GM11168 (cell line): ENCODE data around the gene PTCH1.

Experiments
- in situ Hi-C: fragments of 300-500 bp; cut with MboI; formaldehyde crosslinking; loops from one replicate; pipeline ENCODE4 v1.12.0; 2022; ENCODE audit warnings: low sequenced_read_pairs; ENCODE audit not compliant: unreplicated experiment

The PTCH1 gene

DNA sequence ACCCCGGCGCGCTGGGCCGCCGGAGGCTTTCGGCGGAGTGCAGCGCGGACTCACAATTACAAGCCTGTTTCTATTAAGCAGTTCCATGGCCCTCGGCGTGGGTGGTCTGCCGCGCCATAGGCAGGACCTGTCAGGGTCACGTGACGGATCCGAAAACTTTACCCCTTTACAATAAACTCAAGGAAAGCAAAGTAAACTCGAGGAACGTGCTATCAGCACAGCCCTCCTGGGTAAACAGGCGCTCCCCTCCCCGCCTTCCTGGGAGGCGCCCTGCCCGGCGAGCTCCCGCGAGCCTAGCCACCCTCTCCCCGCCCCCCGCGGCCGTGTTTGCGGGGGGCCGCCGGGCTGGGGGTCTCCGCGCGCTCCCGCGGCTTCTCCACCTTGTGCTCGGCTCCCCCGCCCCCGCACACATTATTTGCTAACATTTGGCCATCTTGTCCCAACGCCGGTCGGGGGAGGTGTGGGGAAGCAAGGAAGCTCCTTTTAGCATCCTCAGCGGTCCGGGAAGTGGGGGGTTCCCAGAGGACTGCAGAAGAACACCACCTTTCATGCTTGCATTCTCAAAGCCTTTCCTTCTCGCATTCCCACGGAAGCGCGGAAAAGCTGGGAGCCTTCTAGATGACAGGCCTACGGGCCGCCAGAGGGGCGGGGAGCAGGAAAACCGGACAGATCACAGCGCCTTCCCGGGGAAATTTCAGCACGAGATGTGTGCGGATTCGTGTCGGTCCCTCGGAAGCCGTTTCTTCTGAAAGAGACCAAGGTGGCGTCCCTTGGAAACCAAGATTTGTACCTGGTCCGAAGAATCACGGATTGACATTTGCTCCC, at the start of gene PTCH1:
Gene PTCH1 (minus strand): TSS at position 238 of the 825 bp plus-strand sequence.
- in situ Hi-C loops: no loop called here

DNA sequence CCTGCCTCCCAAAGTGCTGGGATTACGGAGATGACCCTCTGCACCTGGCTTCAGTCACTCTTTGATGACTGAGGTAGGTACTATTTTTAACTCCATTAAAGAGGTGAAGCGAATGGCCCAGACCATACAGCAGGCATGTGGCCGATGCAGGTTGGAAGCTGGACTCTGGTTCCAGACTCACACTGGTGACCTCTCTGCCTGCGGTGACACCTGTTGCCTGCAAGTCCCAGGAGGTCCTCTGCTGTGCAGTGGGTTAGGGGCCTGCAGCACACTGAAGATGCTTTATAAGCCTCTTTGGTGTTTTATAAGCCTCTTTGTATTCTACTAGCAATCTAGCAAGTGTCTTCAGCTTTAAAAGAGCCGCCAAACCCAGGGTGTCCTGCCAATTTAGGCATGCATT, 49.2 kb upstream of the PTCH1 start:
- in situ Hi-C loops: no loop called here

DNA sequence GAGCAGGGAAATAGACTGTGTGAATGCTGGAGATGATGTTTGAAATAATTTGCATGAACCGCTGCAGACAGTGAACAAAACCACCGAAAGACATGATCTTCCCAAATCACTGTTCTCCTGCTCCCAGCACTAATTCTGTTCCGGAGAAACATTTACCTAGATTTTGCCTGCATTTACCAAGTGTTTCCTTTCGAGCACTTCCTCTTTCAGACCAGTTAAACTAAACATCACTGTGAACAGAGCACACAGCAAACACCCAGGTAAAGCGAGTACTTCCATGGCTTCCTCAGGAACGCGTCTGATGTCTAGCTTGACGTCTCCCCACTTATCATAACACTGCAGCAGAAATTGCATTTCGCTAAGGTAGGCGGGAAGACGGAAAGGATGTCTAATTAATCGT, 45.1 kb upstream of the PTCH1 start:
- in situ Hi-C loops: no loop called here

DNA sequence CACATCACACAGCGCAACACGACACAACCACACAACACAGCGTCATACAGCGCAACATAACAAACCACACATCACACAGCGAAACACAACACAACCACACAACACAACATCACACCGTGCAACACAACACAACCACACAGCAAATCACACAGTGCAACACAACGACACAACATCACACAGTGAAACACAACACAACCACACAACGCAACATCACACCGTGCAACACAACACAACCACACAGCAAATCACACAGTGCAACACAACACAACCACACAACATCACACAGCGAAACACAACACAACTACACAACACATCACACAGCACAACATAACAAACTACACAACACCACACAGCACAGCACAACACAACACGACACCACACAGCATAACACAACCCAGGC, 40.4 kb upstream of the PTCH1 start:
- in situ Hi-C loops: no loop called here

DNA sequence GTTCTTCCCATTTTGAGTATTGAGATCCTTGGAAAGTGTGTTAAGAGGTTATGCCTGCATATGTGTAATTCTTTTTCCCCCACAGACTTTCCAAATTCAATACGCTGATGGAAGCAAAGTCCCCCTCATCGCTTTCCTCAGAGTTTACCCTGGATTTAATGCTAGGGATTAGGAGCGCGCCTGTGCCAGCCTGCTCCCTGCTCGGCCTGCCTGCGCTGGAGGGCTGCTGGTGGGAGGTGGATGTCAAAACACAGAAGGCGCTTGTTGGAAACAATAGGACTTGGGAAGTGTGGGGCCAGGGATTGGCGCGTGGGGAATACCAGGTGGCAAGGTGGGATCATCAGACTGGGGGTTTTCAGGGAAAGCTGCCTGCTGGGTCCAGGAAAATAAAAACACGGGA, 39.8 kb upstream of the PTCH1 start:
- in situ Hi-C loops: no loop called here

DNA sequence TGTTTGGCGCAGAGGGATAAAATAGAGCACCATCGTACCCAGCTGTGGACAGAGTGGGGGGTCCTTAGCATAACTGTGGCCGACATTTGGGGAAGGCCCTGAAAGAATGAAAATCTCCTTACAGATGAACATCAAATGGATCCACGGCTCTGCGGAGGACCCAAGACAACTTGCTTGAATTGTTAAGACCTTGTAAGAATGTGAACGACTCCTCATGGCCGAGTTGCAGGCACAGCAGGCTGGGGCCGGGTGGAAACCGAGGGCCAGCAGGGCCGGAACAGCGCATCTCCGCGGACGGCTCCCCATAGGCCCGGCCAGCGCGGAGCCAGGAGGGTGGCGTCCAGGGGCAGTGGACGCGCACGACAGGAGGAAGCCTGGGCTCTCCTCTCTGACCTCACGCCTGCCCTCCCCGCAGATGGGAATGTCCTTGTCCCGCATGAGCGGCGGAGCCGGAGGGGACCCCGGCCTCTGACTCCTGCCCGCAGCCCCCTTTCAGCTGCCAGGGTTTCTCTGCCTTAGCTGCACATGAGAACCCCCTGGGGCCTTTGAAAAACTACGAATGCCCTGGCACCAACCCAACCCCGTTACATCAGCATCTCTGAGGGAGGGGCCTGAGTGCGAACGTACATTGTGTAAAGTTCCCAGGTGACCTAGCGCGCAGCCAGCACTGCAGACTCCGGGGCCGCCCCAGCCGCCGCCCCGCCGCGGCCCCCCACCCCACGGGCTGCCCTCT, 36.2 kb upstream of the PTCH1 start:
- in situ Hi-C loops: no loop called here

DNA sequence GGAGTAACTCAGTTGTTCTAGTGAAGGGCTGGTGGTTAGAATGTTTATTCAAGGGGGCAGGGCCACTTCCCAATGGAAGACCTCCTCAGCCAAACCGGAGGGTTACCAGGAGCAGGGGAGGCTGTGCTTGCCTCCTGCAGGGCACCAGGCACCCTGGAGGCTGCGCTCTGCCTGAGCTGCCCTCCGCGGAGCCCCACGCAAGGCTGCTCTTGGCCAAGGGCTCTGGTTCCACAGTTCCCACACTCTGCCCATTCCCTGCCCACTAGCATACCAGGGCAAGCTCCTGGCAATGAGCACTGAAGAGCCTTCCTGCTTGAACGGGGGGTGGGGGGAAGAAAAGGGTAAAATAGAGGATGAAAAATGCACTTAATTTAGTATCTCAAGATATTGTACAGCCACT, 35.5 kb upstream of the PTCH1 start:
- in situ Hi-C loops: no loop called here

DNA sequence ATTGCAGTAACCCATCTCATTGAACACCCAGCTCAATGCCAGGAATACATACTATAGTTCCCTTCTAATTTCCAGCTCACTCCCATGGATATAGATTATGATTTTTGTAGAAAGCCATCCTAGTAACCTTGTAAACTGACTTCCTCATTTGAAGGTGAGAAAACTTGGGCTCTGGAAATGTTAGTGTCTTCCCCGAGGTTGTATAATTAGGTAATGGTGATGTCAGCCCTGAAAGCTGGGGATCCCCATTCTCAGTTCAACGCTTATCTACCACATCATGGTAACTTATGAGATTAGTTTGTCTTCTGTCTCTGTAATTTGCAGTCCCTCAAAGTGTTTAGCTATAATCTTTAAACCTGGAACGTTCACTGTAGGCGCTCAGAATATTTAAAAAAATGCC, 34.6 kb upstream of the PTCH1 start:
- in situ Hi-C loops: no loop called here

DNA sequence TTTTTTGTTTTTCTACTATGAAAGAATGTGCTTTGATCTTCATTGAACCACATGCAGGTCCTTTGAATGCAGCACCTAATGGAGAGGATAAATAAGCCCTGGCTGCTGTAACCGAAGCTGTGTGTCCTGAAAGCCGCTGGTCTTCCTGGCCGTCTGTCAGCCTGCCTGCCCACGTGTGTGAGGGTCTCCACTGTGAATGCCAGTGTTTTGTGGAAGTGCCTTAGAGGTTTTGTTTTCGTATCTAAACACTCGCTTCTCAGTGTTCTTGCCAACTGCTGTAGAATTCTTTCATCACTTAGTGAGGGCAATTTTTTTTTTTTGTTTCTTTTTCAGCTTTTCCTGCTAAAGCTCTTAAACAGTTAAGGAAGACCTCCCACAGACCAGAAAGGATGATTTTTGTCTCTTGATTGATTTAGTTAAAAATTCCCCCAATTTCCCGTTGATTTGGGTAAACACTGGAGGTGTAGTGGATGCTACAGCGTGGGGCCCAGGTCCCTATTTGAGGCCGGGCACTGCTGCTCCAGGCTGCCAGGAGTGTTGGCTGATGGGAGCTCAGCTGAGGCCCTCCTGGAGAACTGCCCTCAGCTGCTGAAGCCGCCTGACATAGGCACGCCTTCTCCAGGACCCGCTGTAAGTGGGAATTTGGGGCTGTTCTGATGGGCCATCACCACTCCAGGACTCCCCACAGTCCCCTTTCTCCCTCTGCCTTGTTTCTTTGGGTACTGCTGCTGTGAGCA, 29.2 kb upstream of the PTCH1 start:
- in situ Hi-C loops: no loop called here

DNA sequence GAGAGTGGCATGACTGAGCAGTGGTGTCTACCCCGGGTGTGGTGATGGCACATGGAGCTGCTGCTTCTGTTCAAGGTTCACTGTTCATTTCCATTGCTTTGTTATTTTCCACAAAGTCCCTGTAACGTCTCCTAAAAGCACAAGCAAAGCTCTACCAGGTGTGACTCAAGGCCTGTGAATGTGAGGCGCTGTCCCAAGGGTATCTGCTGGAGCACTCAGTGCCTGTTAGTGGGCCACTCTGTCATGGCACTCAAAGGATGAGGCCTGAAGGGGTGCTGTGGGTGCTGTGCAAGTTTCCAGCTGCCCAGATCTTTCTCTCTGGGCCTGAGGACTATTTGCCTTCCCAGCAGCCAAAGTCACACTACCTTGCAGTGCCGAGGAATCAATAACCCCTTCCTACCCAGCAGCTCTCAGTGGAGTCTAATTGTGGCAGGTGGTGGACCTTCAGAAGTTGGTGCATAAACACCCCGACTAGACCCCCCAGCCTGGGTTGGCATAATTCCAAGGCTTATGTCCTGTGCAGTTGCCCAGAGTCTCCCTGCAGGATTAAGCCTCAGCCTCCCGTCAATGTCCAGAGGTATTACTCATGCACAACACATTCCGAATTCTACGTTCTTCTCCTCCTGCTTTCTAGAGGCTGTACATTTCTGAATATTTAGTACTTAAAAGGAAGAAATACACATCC, 17.4 kb upstream of the PTCH1 start:
- in situ Hi-C loops: no loop called here

DNA sequence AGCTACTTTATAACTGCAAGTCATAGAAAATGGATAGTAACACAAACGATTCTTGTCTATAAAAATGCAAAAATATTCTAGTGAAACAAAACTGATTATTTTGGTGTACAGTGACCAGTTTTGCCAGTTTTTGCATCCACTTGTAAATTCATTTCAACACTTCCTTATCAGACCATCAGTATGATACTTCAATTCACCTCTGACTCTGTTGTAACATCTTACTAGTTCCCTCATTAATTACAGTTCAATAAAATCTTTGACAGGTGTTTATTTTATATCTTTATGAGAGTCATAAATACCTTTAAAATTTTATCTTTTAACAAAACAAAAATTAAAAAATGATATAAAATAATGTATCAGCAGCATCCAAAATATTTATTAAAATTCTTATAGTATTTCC, 13.1 kb upstream of the PTCH1 start:
- in situ Hi-C loops: no loop called here

DNA sequence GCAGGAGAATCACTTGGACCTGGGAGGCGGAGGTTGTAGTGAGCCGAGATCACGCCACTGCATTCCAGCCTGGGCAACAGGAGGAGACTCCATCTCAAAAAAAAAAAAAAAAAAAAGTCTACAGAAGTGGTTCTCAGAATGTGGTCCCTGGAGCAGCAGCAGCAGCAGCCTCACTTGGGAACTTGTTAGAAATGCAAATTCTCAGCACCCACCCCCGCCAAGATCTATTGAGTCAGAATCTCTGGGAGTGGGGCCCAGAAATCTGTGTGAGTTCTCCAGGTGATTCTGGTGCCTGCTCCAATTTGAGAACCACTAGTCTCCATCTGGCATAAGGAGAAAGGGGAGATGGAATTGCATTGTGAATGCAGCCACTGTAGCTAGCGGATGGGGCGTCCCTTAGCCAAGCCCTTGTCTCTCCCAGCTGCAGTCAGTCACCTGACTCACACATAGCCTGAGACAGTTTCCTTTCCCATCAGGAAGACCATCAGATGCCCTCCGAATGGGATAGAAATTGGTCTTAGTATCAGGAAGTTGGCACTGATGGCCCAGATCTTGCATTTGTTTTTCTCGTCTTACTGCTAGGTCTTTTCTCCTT, 12.2 kb upstream of the PTCH1 start:
- in situ Hi-C loops: no loop called here

DNA sequence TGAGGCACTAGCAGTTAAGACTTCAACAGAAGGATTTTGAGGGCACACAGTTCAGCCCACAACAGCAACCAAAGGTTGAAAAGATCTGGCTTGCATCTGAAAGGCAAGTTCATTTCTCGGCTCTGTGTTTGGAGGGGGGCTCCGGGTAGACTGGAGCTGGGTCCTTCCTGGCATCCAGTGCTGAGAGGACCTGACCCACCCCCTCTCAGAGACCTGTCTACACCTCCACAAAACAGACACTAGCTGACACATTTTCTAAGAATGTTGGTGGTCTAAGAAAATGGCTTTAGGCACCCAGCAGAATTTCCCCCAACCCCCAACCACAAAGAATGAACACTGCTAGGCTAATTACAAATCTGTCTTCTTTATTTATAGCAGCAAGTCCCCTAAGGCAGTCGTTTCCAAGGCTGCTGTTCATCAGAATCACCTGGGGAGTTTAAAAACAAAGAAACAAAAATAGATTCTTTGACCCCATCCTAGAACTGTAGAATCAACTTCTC, 6.2 kb upstream of the PTCH1 start:
- in situ Hi-C loops: no loop called here

DNA sequence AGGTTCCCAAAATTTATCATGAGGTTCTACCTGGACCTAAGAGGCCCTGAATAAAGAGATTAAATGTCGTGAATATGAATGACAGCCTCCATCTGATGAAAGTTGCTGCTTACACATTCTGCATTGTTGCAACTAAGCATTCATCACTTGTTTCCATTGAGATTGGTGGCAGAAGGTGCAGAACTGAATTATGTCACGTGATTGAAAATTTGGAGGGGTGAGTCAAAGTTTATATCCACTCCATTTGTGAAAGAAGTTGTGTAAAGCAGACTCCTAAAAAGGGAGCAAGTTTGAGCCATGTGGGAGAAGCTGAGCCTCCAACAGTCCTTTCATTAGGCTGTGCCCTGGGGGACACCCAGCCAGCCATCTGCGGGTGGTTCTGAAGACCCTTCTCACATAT, 4.9 kb upstream of the PTCH1 start:
- in situ Hi-C loops: no loop called here

DNA sequence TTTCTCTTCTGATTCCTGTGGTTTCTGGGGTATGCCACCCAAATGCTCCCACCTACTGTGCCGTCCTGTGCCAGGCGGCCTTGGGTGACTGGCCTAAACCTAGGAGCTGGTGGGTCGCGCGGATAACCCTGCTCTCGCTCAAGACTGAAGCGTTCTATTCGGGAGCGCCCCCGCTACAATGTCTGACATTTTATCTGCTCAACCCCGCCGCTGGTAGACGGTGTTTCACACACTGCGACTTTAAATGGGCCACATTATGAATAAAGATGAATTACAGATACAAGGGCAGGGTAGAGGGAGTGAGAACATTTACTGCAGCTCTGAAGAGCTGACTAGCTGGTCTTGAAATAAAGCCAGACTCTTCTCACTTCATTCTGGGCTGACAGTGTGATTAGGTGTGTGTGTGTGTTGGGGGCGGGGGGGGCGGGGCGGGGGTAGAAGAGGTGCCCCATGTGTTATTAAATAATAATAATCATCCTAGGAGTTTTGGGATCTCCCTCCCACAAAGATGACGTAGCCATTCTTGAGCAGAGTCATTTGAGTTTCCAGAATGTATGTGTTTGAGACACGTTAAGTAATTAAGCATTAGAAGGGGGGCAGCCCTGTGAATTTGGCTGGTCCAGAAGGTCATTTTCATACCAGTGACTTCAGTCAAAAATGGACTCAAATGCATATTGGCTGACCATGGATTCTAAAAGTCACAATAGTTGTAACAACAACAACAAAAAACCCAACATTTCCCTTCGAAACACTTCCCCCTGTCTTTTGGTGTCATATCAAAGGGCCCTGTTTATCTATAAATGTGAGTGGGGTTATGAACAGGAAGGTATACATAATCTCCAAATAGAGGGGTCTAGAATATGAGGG, 1.0 kb upstream of the PTCH1 start:
- in situ Hi-C loops: no loop called here

DNA sequence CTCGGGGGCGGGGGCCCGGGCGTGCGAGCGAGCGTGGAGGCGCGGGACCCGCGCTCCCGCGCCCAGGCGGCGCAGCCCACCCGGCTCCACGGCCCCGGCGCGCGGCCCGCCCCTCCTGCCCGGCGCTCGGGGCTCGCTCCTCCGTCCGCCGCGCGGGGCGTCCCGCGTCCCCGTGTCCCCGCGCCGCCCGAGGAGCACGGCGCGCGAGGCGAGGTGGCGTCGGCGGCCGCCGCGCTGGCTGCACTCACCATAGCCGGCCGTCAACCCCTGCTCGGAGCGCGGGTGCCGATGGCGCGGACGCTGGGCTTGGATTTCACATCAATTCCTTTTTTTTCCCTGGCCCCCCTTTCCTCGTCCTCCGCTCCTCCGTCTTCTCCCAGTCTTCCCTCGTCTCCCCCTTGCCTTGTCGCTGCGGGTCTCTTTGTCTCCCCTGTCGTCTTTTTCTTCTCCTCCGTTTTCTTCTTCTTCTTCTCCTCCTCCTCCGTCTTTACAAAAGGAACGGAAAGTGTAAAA, 494 bp downstream of the PTCH1 start:
- in situ Hi-C loops: no loop called here

DNA sequence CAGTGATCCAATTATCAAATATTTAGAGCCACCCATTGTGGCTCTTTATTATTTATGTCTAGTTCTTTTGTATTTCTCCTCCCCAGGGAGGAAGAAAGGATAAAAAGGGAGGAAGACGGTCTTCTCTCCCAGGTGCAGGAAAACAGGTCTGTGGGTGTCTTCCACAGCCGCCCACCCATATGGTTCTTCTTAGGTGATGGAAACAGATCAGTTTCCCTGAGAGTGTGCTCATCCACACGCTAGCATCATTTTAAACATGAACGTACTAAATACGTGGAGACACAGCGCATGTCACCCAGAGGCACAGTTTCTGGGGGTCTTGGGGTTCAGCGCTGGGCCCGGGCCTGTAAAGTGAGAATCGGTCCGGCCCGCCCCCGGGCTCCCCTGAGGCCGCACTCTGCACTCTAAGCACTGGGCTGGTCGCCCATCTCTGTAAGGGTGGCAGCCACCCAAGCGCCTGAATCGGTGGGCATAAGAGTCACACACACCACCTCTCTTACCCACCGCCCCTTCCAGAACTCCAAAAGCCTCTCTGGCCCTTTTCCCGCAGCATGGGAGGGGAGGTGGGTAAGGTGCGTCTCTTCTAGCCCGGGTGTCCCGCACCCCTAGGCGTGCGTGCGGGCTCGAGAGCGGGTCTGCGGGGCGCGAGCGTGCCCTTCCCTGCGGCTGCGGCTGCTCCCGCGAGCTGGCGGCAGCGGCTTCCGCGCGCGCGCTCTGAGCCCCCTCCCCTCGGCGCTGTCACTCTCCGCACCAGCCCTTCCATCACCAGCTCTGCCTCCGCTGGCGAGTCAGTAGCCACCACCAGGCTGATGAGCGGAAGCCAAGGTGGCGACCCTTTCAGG, 1.3 kb downstream of the PTCH1 start:
- in situ Hi-C loops: no loop called here

DNA sequence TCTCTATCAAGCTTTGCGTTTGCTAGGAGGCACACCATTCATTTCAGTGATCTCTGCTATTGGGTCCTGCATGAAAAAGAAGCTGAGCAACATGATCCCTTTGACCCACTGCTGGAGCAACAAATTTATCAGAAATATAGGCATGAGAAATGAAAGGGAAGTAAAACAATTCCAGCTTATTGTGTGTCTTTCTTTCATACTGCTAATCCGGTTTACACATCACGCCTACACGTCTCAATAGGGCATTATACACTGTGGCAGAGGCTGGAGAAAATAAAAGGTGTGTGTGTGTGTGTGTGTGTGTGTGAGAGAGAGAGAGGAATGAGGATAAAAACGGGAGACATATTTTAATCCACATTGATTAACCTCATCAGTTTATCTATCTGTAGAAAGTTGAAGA, 2.4 kb downstream of the PTCH1 start:
- in situ Hi-C loops: no loop called here
